GM19035 (cell line): ENCODE results near the gene PSMB10.

ENCODE experiments used
- ATAC-seq: cut with Tn5 transposase; IDR thresholded peaks from one replicate; pipeline ENCODE4 v1.9.1; 2021; ENCODE audit not compliant: unreplicated experiment

The PSMB10 gene

GRCh38 chr16:67897231-67897630 lies 39.4 kb downstream of the PSMB10 start:
- ATAC-seq, result no peak

GRCh38 chr16:67893743-67894399 lies 42.8 kb downstream of the PSMB10 start:
- ATAC-seq, result no peak

DNA sequence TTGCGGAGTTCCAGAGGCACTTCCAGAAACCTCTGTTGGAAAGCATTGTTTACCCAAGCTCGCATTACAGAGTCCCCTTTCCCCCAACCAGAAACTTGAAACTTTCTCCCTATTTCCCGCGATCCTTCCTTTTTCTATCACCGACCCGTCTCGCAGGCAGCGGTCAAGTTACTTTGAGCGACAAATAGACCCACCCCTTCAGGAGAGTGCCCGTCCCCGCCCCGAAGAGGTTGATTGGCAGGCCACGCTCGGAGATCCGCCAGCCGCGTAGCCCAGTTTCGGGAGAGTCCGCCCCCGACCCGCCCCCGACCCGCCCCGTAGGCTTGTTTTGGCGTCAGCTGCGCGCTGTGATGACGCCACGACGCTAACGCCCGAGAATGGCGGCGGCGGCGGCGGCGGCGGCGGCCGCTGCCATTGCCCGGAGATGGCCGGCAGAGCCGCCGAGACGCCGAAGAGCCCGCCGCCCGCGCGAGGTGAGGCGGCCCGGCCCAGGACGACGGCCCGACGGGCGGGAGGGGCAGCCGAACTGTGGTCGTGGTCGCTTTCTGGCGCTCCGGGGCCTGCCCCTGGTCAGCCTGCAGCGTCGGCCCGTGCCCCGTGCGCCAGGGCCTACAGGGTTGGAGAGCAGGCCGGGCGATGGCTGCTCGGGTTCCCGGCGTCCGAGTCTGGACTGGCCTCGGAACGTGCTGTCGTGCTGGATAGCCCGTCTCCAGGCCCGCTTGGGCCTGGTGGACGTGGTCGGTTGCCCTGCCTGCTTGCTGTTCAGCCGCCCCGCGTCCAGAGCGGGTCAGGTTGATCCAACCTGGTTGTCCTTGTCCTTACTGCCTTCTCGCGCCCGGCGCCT lies 43.5 kb downstream of the PSMB10 start, which contains the start of gene PSKH1:
PSKH1 (plus strand) TSS at position 356 of the 844 bp plus-strand sequence. CDS start 15,496 bp downstream, outside the sequence.
- ATAC-seq, result peak; percentile 93

GRCh38 chr16:67892375-67892774 lies 44.3 kb downstream of the PSMB10 start:
- no peak for ATAC-seq

DNA sequence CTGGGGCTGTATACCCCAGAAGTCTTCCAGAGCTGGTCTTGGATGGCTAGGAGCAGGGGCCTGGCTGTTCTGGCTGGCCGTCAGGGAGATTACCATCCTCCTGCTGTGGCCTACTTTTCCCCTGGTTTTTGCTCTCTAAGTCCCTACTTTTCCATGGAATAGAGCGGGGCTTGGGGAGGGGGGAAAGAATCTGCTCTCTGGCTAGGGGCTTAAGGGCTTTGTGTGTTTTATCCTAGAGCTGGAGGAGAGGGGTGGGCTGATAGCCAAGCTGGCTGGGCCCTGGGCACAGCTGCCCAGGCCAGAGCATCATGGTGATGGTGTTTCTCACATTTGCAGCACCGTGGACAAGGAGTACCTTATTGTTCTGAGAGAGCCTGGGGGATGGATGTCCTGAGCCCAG lies 48.3 kb downstream of the PSMB10 start:
- ATAC-seq, result no peak

GRCh38 chr16:67886387-67886786 lies 50.3 kb downstream of the PSMB10 start:
- no peak for ATAC-seq

- ATAC-seq, result no peak
Measured at GRCh38 chr16:67885976-67886375, 50.7 kb downstream of the PSMB10 start.

- ATAC-seq, result no peak
Measured at GRCh38 chr16:67885545-67885944, 51.1 kb downstream of the PSMB10 start.

- ATAC-seq, result no peak
Measured at GRCh38 chr16:67884684-67885083, 52.0 kb downstream of the PSMB10 start, which contains the start of gene NRN1L. Gene NRN1L (plus strand): TSS chr16:67884885. CDS start chr16:67884904, 19 bp downstream.
